Esophagus squamous epithelium (tissue), 4 donors: ENCODE measurements around the gene ZBBX.

ENCODE experiments used
- CTCF ChIP-seq, 6 experiments: fragments of 450-650 bp in 4 of 6; fragments of 200-600 bp in 2 of 6; sonication (generic) in 2 of 6; IDR thresholded peaks; one replicate each; pipeline ENCODE4 v1.5.1; 2016 to 2019; ENCODE audit warnings: antibody characterized with exemption in 6 of 6, mild to moderate bottlenecking in 4 of 6, moderate library complexity in 4 of 6
- POLR2A ChIP-seq, 4 donors: fragments of 450-650 bp; IDR thresholded peaks; one replicate each; pipeline ENCODE4 v1.6.1; 2017; ENCODE audit warnings: antibody characterized with exemption in 4 of 4, mild to moderate bottlenecking in 4 of 4, moderate library complexity in 3 of 4

- TF ChIP-seq CTCF (IDR thresholded peaks at IDR 0.05) (no peak), POLR2A (IDR thresholded peaks at IDR 0.05) (no peak)
Observed at GRCh38 chr3:167198949-167199600, 181.0 kb downstream of the ZBBX start.
